Stomach (tissue), 9 donors: ENCODE data around the gene GREM1. TPM values are rescaled to one million over a fixed set of nuclear protein-coding genes. Genes with fewer than 3 reads are reported as not detected.

Experiments used
- DNase-seq, 2 donors: peaks; one replicate each; pipeline versions ENCODE4 v3.0.0 to v3.0.0-alpha.2; 2013 to 2019
- H3K27ac ChIP-seq, 5 donors: fragments of 200-600 bp in 4 of 5; sonication (generic) in 4 of 5; one replicate each; pipeline ENCODE4 v1.5.1; 2013 to 2019; ENCODE audit warnings: mild to moderate bottlenecking in 1 of 5, moderate library complexity in 1 of 5
- H3K27me3 ChIP-seq, 3 donors: fragments of 200-600 bp; sonication (generic); one replicate each; pipeline ENCODE4 v1.5.1; 2017 to 2019; ENCODE audit warnings: mixed run types in 1 of 3
- H3K36me3 ChIP-seq, 4 donors: fragments of 200-600 bp; sonication (generic); 1 replicate in 3 of 4; 2 replicates in 1 of 4; pipeline ENCODE4 v1.5.1; 2016 to 2019
- H3K4me1 ChIP-seq, 4 donors: fragments of 200-600 bp; sonication (generic); one replicate each; pipeline ENCODE4 v1.5.1; 2016 to 2019
- H3K4me3 ChIP-seq, 4 donors: fragments of 200-600 bp; sonication (generic) in 3 of 4; one replicate each; pipeline ENCODE4 v1.5.1; 2016 to 2019; ENCODE audit warnings: mild to moderate bottlenecking in 1 of 4
- H3K9me3 ChIP-seq, 4 donors: fragments of 200-600 bp; sonication (generic); one replicate each; pipeline ENCODE4 v1.5.1; 2016 to 2019
- EP300 ChIP-seq: sonication (generic); formaldehyde crosslinking; IDR thresholded peaks from one replicate; pipeline ENCODE4 v1.6.1; 2017; ENCODE audit warnings: antibody characterized with exemption
- POLR2A ChIP-seq, 4 donors: fragments of 450-650 bp; IDR thresholded peaks; one replicate each; pipeline ENCODE4 v1.6.1; 2016; ENCODE audit warnings: antibody characterized with exemption in 4 of 4, control low read depth in 2 of 4, mild to moderate bottlenecking in 1 of 4, moderate library complexity in 1 of 4
- POLR2AphosphoS5 ChIP-seq, 3 donors: sonication (generic); formaldehyde crosslinking; IDR thresholded peaks; one replicate each; pipeline ENCODE4 v1.6.1; 2016; ENCODE audit warnings: antibody characterized with exemption in 3 of 3
- WGBS, 5 donors: extraction: QIAGEN DNeasy Blood & Tissue Kit in 3 of 5; methylation state at CpG; one replicate each; pipeline versions ENCODE4 v1.1.5 to v1.1.7; 2013 to 2018; 5-methylcytosine and 5-hydroxymethylcytosine counted together
- intact Hi-C: fragments of 100-400 bp; cut with DNase I; formaldehyde crosslinking; loops from one replicate; pipeline ENCODE4 v1.15.1; 2023; ENCODE audit warnings: low total_unique reads
- polyA plus RNA-seq, 3 donors: library from polyadenylated mRNA; stranded (reverse); fragments of 200-250 nt; gene quantifications; one replicate each; pipeline ENCODE4 v1.2.3, GENCODE V29; 2013
- total RNA-seq, 5 donors: library from RNA; depleted of rRNA; stranded (reverse); fragments of >200 nt; gene quantifications; one replicate each; pipeline versions ENCODE4 v1.1.0 to v1.2.3, GENCODE V29; 2014 to 2016
- TF ChIP-seq, protein P1 (sequence below), 7 experiments: fragments of 450-650 bp in 4 of 7; fragments of 200-600 bp in 3 of 7; sonication (generic) in 3 of 7; IDR thresholded peaks; one replicate each; pipeline ENCODE4 v1.5.1; 2016 to 2019; ENCODE audit warnings: antibody characterized with exemption in 7 of 7, control low read depth in 2 of 7, mild to moderate bottlenecking in 1 of 7
- donor health status: healthy with polysubstance abuse.
- donor health status: Bipolar disorder and iron deficiency.
- donor health status: healthy.

Gene GREM1
- total and polyA plus RNA-seq, 8 donors = 4.0 to 50.0 (median 13.8) TPM

DNA sequence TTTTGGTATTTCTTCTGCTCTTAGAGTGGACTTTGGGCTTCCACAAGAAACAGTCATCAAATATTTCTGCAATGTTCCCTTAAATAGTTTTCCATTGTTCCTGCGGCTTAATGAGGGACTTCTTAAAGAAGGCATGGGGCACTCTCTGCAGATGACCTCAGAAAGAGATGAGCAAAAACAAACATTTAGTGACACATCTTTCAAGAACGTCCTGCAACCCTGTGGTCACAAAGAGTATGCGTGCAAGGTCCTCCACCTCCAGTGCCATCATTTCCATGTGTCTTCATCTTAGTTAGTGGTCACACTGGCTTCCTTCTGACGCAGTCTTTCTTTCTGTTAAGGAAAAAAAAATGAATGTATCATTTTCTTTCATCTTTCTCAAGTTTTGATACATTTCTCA is 56.2 kb downstream of the GREM1 start:
- H3K4me3 ChIP-seq = no peak overlapping the region
- intact Hi-C loops = no loop called here
- WGBS, 5 donors = 76 to 93% (median 91%) methylated on average over 4 of the region's 4 CpGs

DNA sequence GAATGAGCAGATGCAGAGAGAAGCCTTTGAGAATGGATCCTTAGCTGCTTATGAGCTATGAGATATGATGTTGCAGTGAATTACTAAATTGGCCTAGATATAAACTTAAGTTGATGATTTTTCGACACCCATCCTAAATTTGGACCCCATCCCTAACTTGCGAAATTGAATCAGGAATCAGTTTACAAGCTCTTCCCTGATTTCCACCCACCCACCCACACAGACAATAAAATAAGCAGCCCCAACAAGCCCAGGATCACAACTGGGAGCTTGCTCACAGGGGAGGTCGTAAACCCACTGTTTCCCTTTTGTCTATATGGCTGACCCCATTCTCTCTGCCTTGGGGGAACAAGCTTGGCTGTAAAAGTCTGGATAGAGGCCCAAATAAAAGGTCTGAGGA is 57.3 kb downstream of the GREM1 start:
- Histone ChIP-seq H3K9me3 (peaks cover 0 to 15% (median 11%) of the 10 kb centered on the region in 4 donors), H3K4me3 (no peak overlapping the region), H3K36me3 (peaks cover 0 to 41% (median 25%) of the 10 kb centered on the region in 4 donors), H3K27me3 (no peaks in the 10 kb centered on the region), H3K4me1 (no peaks in the 10 kb centered on the region), H3K27ac (no peak overlapping the region)
- WGBS, 5 donors = 79 to 95% (median 89%) methylated on average over 3 of the region's 3 CpGs
- DNase-seq = no peak
- intact Hi-C loops = no loop called here
- no peak for TF ChIP-seq POLR2AphosphoS5 (IDR thresholded peaks at IDR 0.05)
- no peak for TF ChIP-seq POLR2A (IDR thresholded peaks at IDR 0.05)
- TF ChIP-seq, protein P1, sequence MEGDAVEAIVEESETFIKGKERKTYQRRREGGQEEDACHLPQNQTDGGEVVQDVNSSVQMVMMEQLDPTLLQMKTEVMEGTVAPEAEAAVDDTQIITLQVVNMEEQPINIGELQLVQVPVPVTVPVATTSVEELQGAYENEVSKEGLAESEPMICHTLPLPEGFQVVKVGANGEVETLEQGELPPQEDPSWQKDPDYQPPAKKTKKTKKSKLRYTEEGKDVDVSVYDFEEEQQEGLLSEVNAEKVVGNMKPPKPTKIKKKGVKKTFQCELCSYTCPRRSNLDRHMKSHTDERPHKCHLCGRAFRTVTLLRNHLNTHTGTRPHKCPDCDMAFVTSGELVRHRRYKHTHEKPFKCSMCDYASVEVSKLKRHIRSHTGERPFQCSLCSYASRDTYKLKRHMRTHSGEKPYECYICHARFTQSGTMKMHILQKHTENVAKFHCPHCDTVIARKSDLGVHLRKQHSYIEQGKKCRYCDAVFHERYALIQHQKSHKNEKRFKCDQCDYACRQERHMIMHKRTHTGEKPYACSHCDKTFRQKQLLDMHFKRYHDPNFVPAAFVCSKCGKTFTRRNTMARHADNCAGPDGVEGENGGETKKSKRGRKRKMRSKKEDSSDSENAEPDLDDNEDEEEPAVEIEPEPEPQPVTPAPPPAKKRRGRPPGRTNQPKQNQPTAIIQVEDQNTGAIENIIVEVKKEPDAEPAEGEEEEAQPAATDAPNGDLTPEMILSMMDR (IDR thresholded peaks at IDR 0.05) = no peak
- no peak for TF ChIP-seq EP300

More for the DNA sequence above, 56.2 kb downstream of the GREM1 start:
- TF ChIP-seq EP300 = no peak
- no peak for DNase-seq
- H3K9me3 ChIP-seq = peaks cover 0 to 7% (median 7%) of the 10 kb centered on the region in 4 donors
- H3K4me1 ChIP-seq = no peaks in the 10 kb centered on the region
- no peaks in the 10 kb centered on the region for H3K27me3 ChIP-seq
- H3K27ac ChIP-seq = no peak overlapping the region
- peaks cover 0 to 41% (median 25%) of the 10 kb centered on the region in 4 donors for H3K36me3 ChIP-seq

DNA sequence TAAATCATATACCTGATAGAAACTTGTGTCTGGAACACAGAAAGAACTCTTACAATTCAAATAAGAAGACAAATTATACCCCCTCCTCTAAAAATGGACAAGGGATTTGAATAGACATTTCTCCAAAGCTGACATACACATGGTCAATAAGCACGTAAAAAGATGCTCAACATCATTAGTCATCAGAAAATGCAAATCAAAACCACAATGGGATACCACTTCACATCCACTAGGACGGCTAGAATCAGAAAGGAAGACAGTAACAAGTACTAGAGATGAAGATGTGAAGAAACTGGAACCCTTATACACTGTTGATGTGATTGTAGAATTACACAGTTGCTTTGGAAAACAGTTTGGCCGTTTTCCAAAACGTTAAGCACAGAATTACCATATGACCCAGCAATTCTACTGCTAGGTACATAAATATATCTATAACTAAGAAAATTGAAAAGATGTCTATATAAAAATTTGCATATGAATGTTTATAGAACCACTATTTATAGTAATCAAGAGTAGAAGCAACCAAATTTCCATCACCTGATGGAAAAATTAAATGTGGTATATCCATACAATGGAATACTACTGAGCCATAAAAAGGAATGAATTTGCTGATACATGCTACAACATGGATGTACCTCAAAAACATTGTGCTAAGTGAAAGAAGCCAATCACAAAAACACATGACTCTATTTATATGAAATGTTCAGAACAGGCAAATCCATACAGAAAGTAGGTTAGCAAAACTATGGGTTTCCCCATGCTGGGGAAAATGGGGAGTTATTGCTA is 60.8 kb downstream of the GREM1 start:
- no peaks in the 10 kb centered on the region for H3K4me1 ChIP-seq
- H3K27me3 ChIP-seq = no peaks in the 10 kb centered on the region
- H3K36me3 ChIP-seq = peaks cover 0 to 21% (median 12%) of the 10 kb centered on the region in 4 donors
- no peak overlapping the region for H3K4me3 ChIP-seq
- 86 to 94% (median 91%) methylated on average over 4 of the region's 4 CpGs for WGBS, 5 donors
- H3K9me3 ChIP-seq = peaks cover 0 to 15% (median 11%) of the 10 kb centered on the region in 4 donors
- H3K27ac ChIP-seq = no peak overlapping the region
- intact Hi-C loops = no loop called here
- DNase-seq = no peak
- TF ChIP-seq POLR2A (IDR thresholded peaks at IDR 0.05) (no peak), POLR2AphosphoS5 (IDR thresholded peaks at IDR 0.05) (no peak), EP300 (no peak)
- TF ChIP-seq, protein P1 (IDR thresholded peaks at IDR 0.05) = no peak

DNA sequence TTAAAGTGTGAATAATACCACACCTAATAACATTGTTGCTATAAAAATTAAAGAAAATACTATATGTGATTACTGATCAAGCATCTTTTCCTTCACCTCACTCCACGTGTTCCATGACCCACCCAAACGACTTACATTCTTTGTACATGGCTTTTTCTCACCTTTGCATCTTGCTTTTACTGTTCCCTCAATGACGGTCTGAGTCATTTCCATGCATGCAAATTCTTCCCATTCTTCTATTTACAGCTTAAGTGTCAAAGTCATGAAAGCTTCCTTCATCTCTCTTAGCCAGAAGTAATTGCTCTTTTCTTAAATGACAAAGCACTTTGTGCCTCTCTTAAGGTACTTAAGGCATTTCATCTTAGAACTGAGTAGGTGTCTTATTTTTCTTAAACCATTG is 64.0 kb downstream of the GREM1 start:
- no peaks in the 10 kb centered on the region for H3K4me1 ChIP-seq
- WGBS, 5 donors = 81 to 88% (median 82%) methylated on average over 3 of the region's 3 CpGs
- no peak for DNase-seq
- intact Hi-C loops = loop anchor here (5.0 kb wide), 1 partner anchor 49 kb away; no protein-coding TSS in a partner anchor
- no peak overlapping the region for H3K27ac ChIP-seq
- H3K27me3 ChIP-seq = no peaks in the 10 kb centered on the region
- TF ChIP-seq, protein P1 (IDR thresholded peaks at IDR 0.05) = no peak
- TF ChIP-seq EP300 (no peak), POLR2A (IDR thresholded peaks at IDR 0.05) (no peak), POLR2AphosphoS5 (IDR thresholded peaks at IDR 0.05) (no peak)
- H3K9me3 ChIP-seq = peaks cover 0 to 15% (median 11%) of the 10 kb centered on the region in 4 donors
- H3K36me3 ChIP-seq = no peaks in the 10 kb centered on the region
- no peak overlapping the region for H3K4me3 ChIP-seq

DNA sequence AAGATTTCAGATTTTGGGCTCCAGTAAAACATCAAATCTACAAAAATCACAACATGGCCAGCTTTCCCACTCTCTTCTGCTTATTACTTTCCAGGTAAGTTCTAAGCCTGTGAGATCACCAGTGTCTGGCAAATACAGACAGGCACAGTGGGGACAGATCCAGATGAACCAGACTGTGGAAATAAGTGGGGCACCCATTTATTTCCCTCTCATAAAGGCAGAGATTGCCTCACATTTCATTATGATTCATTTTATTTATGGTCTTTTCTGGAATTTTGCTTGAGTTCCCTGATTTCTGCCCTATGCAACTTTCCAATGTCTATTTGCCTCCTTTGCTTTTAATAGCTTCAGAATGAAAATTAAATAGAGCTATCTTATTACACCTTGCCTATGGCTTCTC is 66.8 kb downstream of the GREM1 start:
- Histone ChIP-seq H3K36me3 (no peaks in the 10 kb centered on the region), H3K27me3 (no peaks in the 10 kb centered on the region), H3K9me3 (peaks cover 0 to 2% (median 0%) of the 10 kb centered on the region in 4 donors), H3K27ac (no peak overlapping the region), H3K4me1 (no peaks in the 10 kb centered on the region), H3K4me3 (no peak overlapping the region)
- TF ChIP-seq POLR2AphosphoS5 (IDR thresholded peaks at IDR 0.05) = no peak
- TF ChIP-seq POLR2A (IDR thresholded peaks at IDR 0.05) = no peak
- no peak for TF ChIP-seq EP300
- TF ChIP-seq, protein P1 (IDR thresholded peaks at IDR 0.05) = no peak
- intact Hi-C loops = loop anchor here (5.0 kb wide), 1 partner anchor 52 kb away; no protein-coding TSS in a partner anchor
- DNase-seq = no peak
